H1 (cell line): Measurements from ENCODE around the gene SEMA6A. TPM values are rescaled to one million over a fixed set of nuclear protein-coding genes. Genes with fewer than 3 reads are reported as not detected.

Source experiments
- RNF2 ChIP-seq: fragments of 200-900, 300-1000 bp; sonication (generic); IDR thresholded peaks from 2 replicates; pipeline ENCODE4 v1.7.1; 2016; ENCODE audit warnings: borderline replicate concordance, low read depth, mild to moderate bottlenecking, antibody characterized with exemption, low read length; ENCODE audit not compliant: poor library complexity, severe bottlenecking; ENCODE audit errors: missing control alignments
- polyA plus RNA-seq, 7 experiments: library from polyadenylated mRNA; depleted of rRNA in 3 of 7; stranded (reverse) in 5 of 7; unstranded in 2 of 7; fragments of >200 nt in 5 of 7; fragments of 200-250 nt in 2 of 7; gene quantifications; 1 replicate in 5 of 7; 2 replicates in 1 of 7; 4 replicates in 1 of 7; pipeline versions ENCODE4 v1.2.1 to v1.2.3, GENCODE V29; 2011 to 2013; ENCODE audit warnings: missing spikeins in 2 of 7, mixed read lengths in 2 of 7
- total RNA-seq: library from RNA; stranded (reverse); fragmentation: NEBNext Ultra II Directional; extraction: Animal tissue kit (Norgen Biotek cat#: 25700); gene quantifications from 2 replicates; pipeline ENCODE4 v1.2.1, GENCODE V29; 2021

Gene SEMA6A
- total and polyA plus RNA-seq, 2 of the 8 experiments (the other 6 are each of a cell fraction or from before 2014, with no cell fraction given) = 78.3 to 277 TPM

DNA sequence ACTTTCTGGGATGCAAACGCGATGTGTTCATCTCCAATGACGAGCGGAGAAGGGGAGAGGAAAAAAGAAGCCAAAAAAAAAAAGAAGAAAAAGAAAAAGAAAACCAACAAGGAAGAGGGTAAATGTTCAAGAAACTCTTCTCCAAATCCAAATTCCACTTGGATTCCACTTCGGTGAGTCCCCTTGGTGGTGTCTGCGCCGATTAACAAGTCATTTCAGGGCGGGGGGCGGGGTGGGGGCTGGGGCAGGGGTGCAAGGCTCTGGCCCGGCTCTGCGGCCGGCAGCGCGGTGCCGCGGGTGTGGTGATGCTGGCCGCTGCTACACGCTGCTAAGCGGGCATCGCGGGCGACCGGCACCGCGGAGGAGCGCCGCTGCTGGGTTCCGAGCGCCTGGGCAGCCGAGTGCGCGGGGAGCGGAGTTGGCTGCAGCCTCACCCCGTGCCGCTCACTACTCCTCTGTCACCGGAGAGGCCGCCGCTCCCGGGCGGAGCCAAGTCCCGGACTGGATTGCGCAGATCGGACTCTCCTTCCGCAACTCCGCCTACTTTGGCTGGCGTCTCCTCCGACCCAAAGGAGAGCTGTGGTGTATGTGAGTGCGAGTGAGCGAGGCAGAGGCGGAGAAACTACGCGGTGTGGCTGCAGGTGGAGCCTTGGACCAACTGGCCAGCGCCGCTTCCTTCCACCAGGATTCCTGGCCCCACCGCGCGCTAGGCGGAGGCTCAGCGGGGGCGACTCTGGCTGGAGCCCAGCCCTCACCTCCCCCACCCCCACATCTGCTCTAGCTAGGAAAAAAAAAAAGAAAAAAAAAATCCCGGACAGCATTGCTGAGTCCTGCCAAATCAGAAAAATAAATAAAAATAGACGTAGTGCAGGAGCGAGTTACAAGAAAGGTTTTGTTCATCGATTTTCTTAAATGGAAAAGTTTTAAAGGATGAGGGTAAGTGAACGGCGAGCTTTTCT, at the start of gene SEMA6A (continued):
- no peak for TF ChIP-seq RNF2
